ENCODE results near the gene KRT13.
A peak's percentile ranks its signal among the peaks of the same experiment; 100 is the strongest.
"Not testable (repeated sequence)": the region's sequence is repeated elsewhere in the genome, so short reads cannot be mapped to it uniquely, and the experiment has no call there.

KRT13 gene

GRCh38 chr17:41505007-41505808 is at the start of gene KRT13:
TSS of gene KRT13 (minus strand) at chr17:41505612. CDS start at chr17:41505550, 62 bp downstream.
- DNase-seq, result no peak

- DNase-seq, result no peak
Observed at GRCh38 chr17:41553987-41554680, 48.7 kb upstream of the KRT13 start.

GRCh38 chr17:41553176-41553575 is 47.8 kb upstream of the KRT13 start:
- DNase-seq, result no peak

- DNase-seq, result no peak
Observed at GRCh38 chr17:41552455-41552854, 47.0 kb upstream of the KRT13 start.

- DNase-seq, result no peak
Observed at GRCh38 chr17:41551365-41551764, 46.0 kb upstream of the KRT13 start.

- no peak for DNase-seq
Observed at GRCh38 chr17:41549596-41550039, 44.2 kb upstream of the KRT13 start.

- DNase-seq, result peak in 51 of 56 donors; percentile 6 to 85 (median 39)
Observed at GRCh38 chr17:41548844-41549595, 43.6 kb upstream of the KRT13 start.

- peak in 17 of 56 donors; percentile 1 to 62 (median 10) for DNase-seq
Observed at GRCh38 chr17:41547921-41548843, 42.8 kb upstream of the KRT13 start.

- DNase-seq, result no peak
Observed at GRCh38 chr17:41547378-41547841, 42.0 kb upstream of the KRT13 start.

- DNase-seq, result no peak
Observed at GRCh38 chr17:41546819-41547218, 41.4 kb upstream of the KRT13 start.

- no peak for DNase-seq
Observed at GRCh38 chr17:41545829-41546410, 40.5 kb upstream of the KRT13 start.

- DNase-seq, result no peak
Observed at GRCh38 chr17:41544935-41545334, 39.5 kb upstream of the KRT13 start.

- no peak for DNase-seq
Observed at GRCh38 chr17:41544491-41544892, 39.1 kb upstream of the KRT13 start.

- not testable (repeated sequence) for DNase-seq
Observed at GRCh38 chr17:41542786-41543185, 37.4 kb upstream of the KRT13 start.

- no peak for DNase-seq
Observed at GRCh38 chr17:41542357-41542756, 36.9 kb upstream of the KRT13 start.

- DNase-seq, result no peak
Observed at GRCh38 chr17:41540921-41541625, 35.7 kb upstream of the KRT13 start.

GRCh38 chr17:41539979-41540701 is 34.7 kb upstream of the KRT13 start:
- no peak for DNase-seq

- no peak for DNase-seq
Observed at GRCh38 chr17:41539071-41539492, 33.7 kb upstream of the KRT13 start.

- no peak for DNase-seq
Observed at GRCh38 chr17:41538565-41538991, 33.2 kb upstream of the KRT13 start.

Data from nucleus accumbens (tissue), 56 donors.